Immature natural killer cell (primary cell): Measurements from ENCODE around the gene USP32. TPM values are rescaled to one million over a fixed set of nuclear protein-coding genes. Genes with fewer than 3 reads are reported as not detected.
"Not testable (repeated sequence)": the region's sequence is repeated elsewhere in the genome, so short reads cannot be mapped to it uniquely, and the experiment has no call there.

ENCODE experiments used
- DNase-seq, 3 donors: peaks; one replicate each; pipeline ENCODE4 v3.0.0; 2022; ENCODE audit warnings: mixed read lengths in 1 of 3
- H3K27ac Mint-ChIP-seq, 6 donors: one replicate each; pipeline ENCODE4 v1.8.0; 2020; ENCODE audit warnings: mixed read lengths in 6 of 6, mild to moderate bottlenecking in 5 of 6, inconsistent platforms in 4 of 6, moderate library complexity in 3 of 6
- H3K27me3 Mint-ChIP-seq, 3 donors: one replicate each; pipeline ENCODE4 v1.8.0; 2020 to 2021; ENCODE audit warnings: low read depth in 3 of 3, mild to moderate bottlenecking in 3 of 3, mixed read lengths in 3 of 3, moderate library complexity in 3 of 3, inconsistent platforms in 1 of 3
- H3K36me3 Mint-ChIP-seq, 3 donors: one replicate each; pipeline ENCODE4 v1.8.0; 2020; ENCODE audit warnings: mixed read lengths in 3 of 3, inconsistent platforms in 2 of 3, mild to moderate bottlenecking in 2 of 3
- H3K4me1 Mint-ChIP-seq, 2 donors: one replicate each; pipeline ENCODE4 v1.8.0; 2020; ENCODE audit warnings: inconsistent platforms in 2 of 2, mild to moderate bottlenecking in 2 of 2, mixed read lengths in 2 of 2, moderate library complexity in 1 of 2
- H3K4me3 Mint-ChIP-seq, 5 donors: one replicate each; pipeline ENCODE4 v1.8.0; 2020; ENCODE audit warnings: mild to moderate bottlenecking in 5 of 5, mixed read lengths in 5 of 5, inconsistent platforms in 3 of 5, moderate library complexity in 3 of 5
- H3K9me3 Mint-ChIP-seq, 6 donors: one replicate each; pipeline ENCODE4 v1.8.0; 2020; ENCODE audit warnings: mild to moderate bottlenecking in 6 of 6, mixed read lengths in 6 of 6, inconsistent platforms in 4 of 6, moderate library complexity in 3 of 6
- polyA plus RNA-seq, 3 donors: library from polyadenylated mRNA; unstranded; fragments of 300-500 nt; fragmentation: Illumina TruSeq; gene quantifications; one replicate each; pipeline ENCODE4 v1.2.3, GENCODE V29; 2021

Gene USP32
- polyA plus RNA-seq, 3 donors from 2014 or later: 4.5 to 8.1 (median 5.5) TPM

DNA sequence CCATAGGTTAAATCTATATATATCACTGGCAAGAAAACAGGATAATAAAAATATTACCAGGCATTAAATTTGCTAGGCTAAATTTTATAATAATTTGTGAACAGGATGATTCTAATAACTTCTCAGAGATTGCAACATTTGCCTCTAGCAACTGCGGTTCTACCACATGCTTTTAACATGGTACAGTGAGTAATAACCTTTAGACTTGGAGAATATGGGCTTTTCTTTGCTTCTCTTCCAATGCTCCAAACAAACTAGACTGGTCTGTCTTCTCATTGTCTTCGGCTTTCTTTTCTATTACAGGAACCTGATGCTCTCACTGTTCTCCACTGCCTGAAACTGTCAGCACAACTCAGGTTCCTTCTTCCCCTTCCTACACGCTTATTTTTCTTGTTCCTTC, 161.6 kb downstream of the USP32 start:
- H3K27me3 Mint-ChIP-seq: no peaks in the 10 kb centered on the region
- H3K4me1 Mint-ChIP-seq: no peaks in the 10 kb centered on the region

DNA sequence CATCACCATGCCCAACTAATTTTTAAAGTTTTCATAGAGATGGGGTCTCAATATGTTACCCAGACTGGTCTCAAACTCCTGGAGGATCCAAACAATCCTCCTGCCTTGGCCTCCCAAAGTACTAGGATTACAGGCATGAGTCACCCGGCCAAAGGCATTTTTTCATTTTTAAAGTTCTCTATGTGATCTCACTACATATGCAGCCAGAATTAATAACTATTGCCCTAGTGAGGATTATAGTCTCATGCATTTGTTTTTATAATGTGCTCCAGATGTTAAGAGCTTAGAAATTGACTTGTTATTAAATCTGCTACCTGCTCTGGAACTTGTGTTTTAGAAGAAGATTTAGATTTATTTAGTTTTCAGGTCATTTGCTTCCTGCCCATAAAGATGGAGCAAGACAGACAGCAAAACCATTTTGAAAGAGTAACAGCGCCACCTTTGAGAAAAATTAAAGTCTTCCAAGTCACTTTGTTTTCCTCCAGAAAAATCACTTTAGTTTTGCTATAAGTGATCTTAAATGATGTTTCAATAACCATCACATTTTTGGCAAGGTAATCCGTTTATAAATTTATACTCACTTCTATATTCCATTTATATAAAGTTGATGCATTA, 162.6 kb downstream of the USP32 start:
- H3K9me3 Mint-ChIP-seq: no peaks in the 10 kb centered on the region
- no peak for DNase-seq
- no peak overlapping the region for H3K27ac Mint-ChIP-seq
- no peaks in the 10 kb centered on the region for H3K4me1 Mint-ChIP-seq
- no peaks in the 10 kb centered on the region for H3K27me3 Mint-ChIP-seq
- peaks cover 0 to 7% (median 6%) of the 10 kb centered on the region in 3 donors for H3K36me3 Mint-ChIP-seq
- no peak overlapping the region for H3K4me3 Mint-ChIP-seq

More for the DNA sequence above, 161.6 kb downstream of the USP32 start:
- peaks cover 6 to 10% (median 6%) of the 10 kb centered on the region in 3 donors for H3K36me3 Mint-ChIP-seq
- no peak for DNase-seq
- no peaks in the 10 kb centered on the region for H3K9me3 Mint-ChIP-seq
- H3K27ac Mint-ChIP-seq: peak overlapping the region in 1 of 6 donors; percentile 22
- H3K4me3 Mint-ChIP-seq: no peak overlapping the region

DNA sequence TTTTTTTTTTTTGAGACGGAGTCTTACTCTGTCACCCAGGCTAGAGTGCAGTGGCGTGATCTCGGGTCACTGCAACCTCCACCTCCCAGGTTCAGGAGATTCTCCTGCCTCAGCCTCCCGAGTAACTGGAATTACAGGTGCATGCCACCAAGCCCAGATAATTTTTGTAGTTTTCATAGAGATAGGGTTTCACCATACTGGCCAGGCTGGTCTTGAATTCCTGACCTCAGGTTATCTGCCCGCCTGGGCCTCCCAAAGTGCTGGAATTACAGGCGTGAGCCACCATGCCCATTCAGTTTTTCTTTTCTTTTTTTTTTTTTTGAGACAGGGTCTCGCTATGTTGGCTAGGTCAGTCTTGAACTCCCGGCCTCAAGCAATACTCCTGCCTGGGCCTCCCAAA, 164.7 kb downstream of the USP32 start:
- not testable (repeated sequence) for H3K4me3 Mint-ChIP-seq, H3K27ac Mint-ChIP-seq, H3K27me3 Mint-ChIP-seq, H3K9me3 Mint-ChIP-seq, H3K4me1 Mint-ChIP-seq, DNase-seq
- H3K36me3 Mint-ChIP-seq: peaks cover 6 to 15% (median 8%) of the 10 kb centered on the region in 3 donors

DNA sequence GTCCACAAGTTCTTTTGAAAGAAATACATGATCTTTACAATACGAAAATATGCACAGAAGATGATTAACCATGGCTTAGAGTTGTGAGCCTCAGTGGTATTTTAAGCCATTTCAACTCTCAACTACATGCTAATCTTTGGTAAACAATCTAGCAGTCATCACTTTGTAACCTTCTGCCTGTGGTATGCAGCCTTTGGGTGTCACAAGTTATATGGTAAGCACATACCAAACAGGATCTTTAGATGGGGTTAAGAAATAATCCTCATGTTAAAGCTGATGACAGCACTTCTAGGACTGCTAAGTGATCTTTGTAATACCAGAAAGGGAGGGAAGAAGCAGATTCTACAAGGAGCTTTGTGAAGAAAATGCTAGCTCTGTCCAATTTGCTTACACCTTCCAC, 167.9 kb downstream of the USP32 start:
- no peak for DNase-seq
- H3K9me3 Mint-ChIP-seq: no peaks in the 10 kb centered on the region
- no peaks in the 10 kb centered on the region for H3K27me3 Mint-ChIP-seq
- no peaks in the 10 kb centered on the region for H3K4me1 Mint-ChIP-seq
- no peak overlapping the region for H3K27ac Mint-ChIP-seq
- no peak overlapping the region for H3K4me3 Mint-ChIP-seq
- H3K36me3 Mint-ChIP-seq: peaks cover 9 to 30% (median 13%) of the 10 kb centered on the region in 3 donors

DNA sequence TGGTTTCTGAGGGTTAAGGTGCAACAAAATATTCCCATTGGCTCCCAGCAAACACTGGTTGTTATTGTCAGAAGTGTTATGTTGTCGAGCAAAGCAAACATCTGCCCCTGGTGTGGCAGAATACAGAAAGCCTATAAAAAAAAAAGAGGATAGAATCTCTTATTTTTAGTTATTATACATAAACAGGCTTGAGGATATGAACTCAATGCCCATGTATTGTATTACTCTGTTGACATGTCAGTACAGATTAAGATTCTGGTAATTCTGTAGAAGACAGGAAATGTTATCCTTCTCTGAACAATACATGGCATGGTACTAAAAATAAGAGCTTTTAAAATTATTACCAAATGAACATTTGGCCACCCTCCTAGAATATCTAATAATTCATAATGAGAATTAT, 168.5 kb downstream of the USP32 start:
- Mint-ChIP-seq H3K4me3 (no peak overlapping the region), H3K27me3 (no peaks in the 10 kb centered on the region), H3K36me3 (peaks cover 9 to 34% (median 13%) of the 10 kb centered on the region in 3 donors), H3K27ac (no peak overlapping the region), H3K9me3 (no peaks in the 10 kb centered on the region), H3K4me1 (no peaks in the 10 kb centered on the region)
- no peak for DNase-seq

GRCh38 chr17:60218774-60219173, 173.2 kb downstream of the USP32 start:
- H3K4me1 Mint-ChIP-seq, H3K27ac Mint-ChIP-seq, H3K4me3 Mint-ChIP-seq, H3K27me3 Mint-ChIP-seq, H3K9me3 Mint-ChIP-seq, DNase-seq: not testable (repeated sequence)
- H3K36me3 Mint-ChIP-seq: peaks cover 5 to 26% (median 12%) of the 10 kb centered on the region in 3 donors

DNA sequence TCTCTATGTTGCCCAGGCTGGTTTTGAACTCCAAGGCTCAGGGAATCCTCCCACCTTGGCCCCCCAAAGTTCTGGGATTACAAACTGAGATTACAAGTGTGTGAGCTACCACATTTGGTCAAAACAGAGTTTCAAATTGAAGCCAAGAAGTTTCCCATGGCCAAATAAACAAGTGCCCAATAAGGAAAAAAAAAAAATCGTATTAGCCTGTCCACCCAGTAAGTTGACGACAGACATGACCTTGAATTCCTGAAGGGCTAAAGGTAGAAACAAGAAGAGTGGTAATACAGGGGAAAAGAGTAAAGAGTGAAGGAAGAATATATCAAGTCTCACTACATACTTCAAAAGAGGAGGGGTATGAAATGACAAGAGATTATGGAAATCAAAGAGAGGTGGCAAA, 176.0 kb downstream of the USP32 start:
- DNase-seq, H3K4me1 Mint-ChIP-seq, H3K27me3 Mint-ChIP-seq, H3K9me3 Mint-ChIP-seq, H3K4me3 Mint-ChIP-seq, H3K27ac Mint-ChIP-seq: not testable (repeated sequence)
- H3K36me3 Mint-ChIP-seq: peaks cover 0 to 16% (median 0%) of the 10 kb centered on the region in 3 donors

DNA sequence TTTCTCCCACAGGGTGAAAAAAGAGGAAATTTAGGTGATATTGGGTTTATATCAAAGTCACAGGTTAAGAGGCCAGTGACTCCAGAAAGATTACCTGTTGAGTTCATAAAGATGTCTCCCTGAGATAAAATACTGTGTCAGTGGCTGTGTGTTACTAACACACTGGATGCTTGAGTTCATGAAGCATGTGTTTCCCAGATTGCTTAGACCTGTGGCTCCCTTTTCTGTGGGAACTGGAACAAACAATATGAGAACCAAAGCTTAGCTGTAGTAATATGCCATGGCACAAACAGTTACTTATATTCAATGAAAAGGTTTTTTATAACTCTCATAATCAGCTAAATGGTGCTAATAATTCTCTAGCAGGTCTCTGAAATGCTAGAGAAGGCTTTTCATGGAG, 180.7 kb downstream of the USP32 start:
- not testable (repeated sequence) for H3K4me3 Mint-ChIP-seq, H3K9me3 Mint-ChIP-seq, H3K4me1 Mint-ChIP-seq, H3K27me3 Mint-ChIP-seq, H3K27ac Mint-ChIP-seq, DNase-seq
- H3K36me3 Mint-ChIP-seq: peaks cover 0 to 12% (median 0%) of the 10 kb centered on the region in 3 donors

DNA sequence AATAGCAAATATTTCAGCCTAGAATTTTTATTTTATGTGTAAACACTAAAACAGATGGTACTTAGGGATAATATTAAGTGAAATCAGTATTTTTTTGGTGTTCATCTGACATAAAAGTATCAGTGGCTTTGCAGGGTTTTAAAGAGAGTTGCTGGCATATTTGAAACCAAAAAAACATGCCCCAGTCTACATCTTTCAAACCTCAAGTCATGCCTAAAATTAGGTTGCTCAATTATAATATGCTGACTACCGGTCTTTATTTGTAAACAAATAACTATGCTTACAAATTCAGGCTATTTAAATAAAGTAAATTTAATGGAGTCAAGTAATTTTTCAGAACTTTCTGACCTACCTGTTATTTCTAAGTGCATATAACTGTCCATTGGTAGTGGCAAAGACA, 183.6 kb downstream of the USP32 start:
- not testable (repeated sequence) for H3K36me3 Mint-ChIP-seq, H3K4me3 Mint-ChIP-seq, DNase-seq, H3K27ac Mint-ChIP-seq, H3K9me3 Mint-ChIP-seq, H3K27me3 Mint-ChIP-seq, H3K4me1 Mint-ChIP-seq

- H3K4me3 Mint-ChIP-seq, H3K36me3 Mint-ChIP-seq, DNase-seq, H3K4me1 Mint-ChIP-seq, H3K27me3 Mint-ChIP-seq, H3K27ac Mint-ChIP-seq, H3K9me3 Mint-ChIP-seq: not testable (repeated sequence)
These were observed 186.2 kb downstream of the USP32 start for GRCh38 chr17:60205782-60206181.

- H3K4me1 Mint-ChIP-seq, H3K4me3 Mint-ChIP-seq, DNase-seq, H3K9me3 Mint-ChIP-seq, H3K27me3 Mint-ChIP-seq: not testable (repeated sequence)
- Mint-ChIP-seq H3K27ac (peak overlapping the region in 1 of 6 donors; percentile 17), H3K36me3 (peaks cover 9 to 30% (median 20%) of the 10 kb centered on the region in 3 donors)
These were observed 193.3 kb downstream of the USP32 start for GRCh38 chr17:60198630-60199029.

GRCh38 chr17:60194141-60194540, 197.8 kb downstream of the USP32 start:
- peaks cover 22 to 51% (median 26%) of the 10 kb centered on the region in 3 donors for H3K36me3 Mint-ChIP-seq
- not testable (repeated sequence) for H3K9me3 Mint-ChIP-seq, H3K27me3 Mint-ChIP-seq, H3K27ac Mint-ChIP-seq, H3K4me3 Mint-ChIP-seq, H3K4me1 Mint-ChIP-seq, DNase-seq

DNA sequence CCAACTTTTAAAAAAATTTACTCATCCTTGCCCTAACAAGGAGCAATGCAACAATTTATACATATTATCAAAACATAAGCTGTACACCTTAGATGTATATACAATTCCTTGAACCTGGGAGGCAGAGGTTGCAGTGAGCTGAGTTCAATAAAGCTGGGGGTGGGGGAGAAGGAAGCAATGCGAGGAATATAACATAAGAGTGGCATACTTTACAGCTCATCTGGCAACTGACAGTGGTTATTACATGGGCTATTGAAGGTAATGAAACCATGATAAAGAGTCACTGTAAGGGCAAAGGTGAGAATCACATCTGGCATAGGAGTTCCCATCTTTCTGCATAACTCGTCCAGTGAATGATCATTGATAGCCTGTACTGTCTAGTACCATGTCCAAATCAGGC, 198.5 kb downstream of the USP32 start:
- no peak overlapping the region for H3K4me3 Mint-ChIP-seq
- H3K4me1 Mint-ChIP-seq: no peaks in the 10 kb centered on the region
- H3K36me3 Mint-ChIP-seq: peaks cover 26 to 56% (median 26%) of the 10 kb centered on the region in 3 donors
- no peak for DNase-seq
- peaks cover 0 to 1% (median 0%) of the 10 kb centered on the region in 3 donors for H3K27me3 Mint-ChIP-seq
- no peak overlapping the region for H3K27ac Mint-ChIP-seq
- no peaks in the 10 kb centered on the region for H3K9me3 Mint-ChIP-seq

- not testable (repeated sequence) for H3K27me3 Mint-ChIP-seq, H3K4me3 Mint-ChIP-seq, H3K27ac Mint-ChIP-seq, H3K4me1 Mint-ChIP-seq, DNase-seq, H3K9me3 Mint-ChIP-seq
- peaks cover 26 to 52% (median 26%) of the 10 kb centered on the region in 3 donors for H3K36me3 Mint-ChIP-seq
These were observed 198.9 kb downstream of the USP32 start for GRCh38 chr17:60193032-60193431.

- not testable (repeated sequence) for H3K4me1 Mint-ChIP-seq, H3K27ac Mint-ChIP-seq, H3K4me3 Mint-ChIP-seq, H3K9me3 Mint-ChIP-seq, H3K27me3 Mint-ChIP-seq, DNase-seq
- peaks cover 24 to 51% (median 26%) of the 10 kb centered on the region in 3 donors for H3K36me3 Mint-ChIP-seq
These were observed 201.9 kb downstream of the USP32 start for GRCh38 chr17:60190032-60190431.
